Activated naive CD8-positive, alpha-beta T cell treated with anti-CD3 and anti-CD28 coated beads for 36 hours (primary cell): ENCODE results near the gene FBLN7. TPM values are rescaled to one million over a fixed set of nuclear protein-coding genes. Genes with fewer than 3 reads are reported as not detected.
A peak's percentile ranks its signal among the peaks of the same experiment; 100 is the strongest.

Experiments
- DNase-seq: peaks from one replicate; pipeline ENCODE4 v3.0.0; 2021
- H3K27ac Mint-ChIP-seq: one replicate; pipeline ENCODE4 v1.8.0; 2022; ENCODE audit warnings: mild to moderate bottlenecking, moderate library complexity, mixed read lengths
- H3K27me3 Mint-ChIP-seq: one replicate; pipeline ENCODE4 v1.8.0; 2022; ENCODE audit warnings: mild to moderate bottlenecking, mixed read lengths
- H3K36me3 Mint-ChIP-seq: one replicate; pipeline ENCODE4 v1.8.0; 2021; ENCODE audit warnings: mild to moderate bottlenecking, mixed read lengths
- H3K4me1 Mint-ChIP-seq: one replicate; pipeline ENCODE4 v1.8.0; 2021; ENCODE audit warnings: mixed read lengths
- H3K4me3 Mint-ChIP-seq: one replicate; pipeline ENCODE4 v1.8.0; 2022; ENCODE audit warnings: mild to moderate bottlenecking, moderate library complexity, mixed read lengths
- H3K9me3 Mint-ChIP-seq: one replicate; pipeline ENCODE4 v1.8.0; 2022; ENCODE audit warnings: mixed read lengths
- total RNA-seq, 2 experiments: library from RNA; stranded (reverse); gene quantifications; one replicate each; pipeline ENCODE4 v1.2.3, GENCODE V29; 2021

FBLN7 gene
- total RNA-seq, 2 experiments from 2014 or later: 8.8 to 9.4 TPM

DNA sequence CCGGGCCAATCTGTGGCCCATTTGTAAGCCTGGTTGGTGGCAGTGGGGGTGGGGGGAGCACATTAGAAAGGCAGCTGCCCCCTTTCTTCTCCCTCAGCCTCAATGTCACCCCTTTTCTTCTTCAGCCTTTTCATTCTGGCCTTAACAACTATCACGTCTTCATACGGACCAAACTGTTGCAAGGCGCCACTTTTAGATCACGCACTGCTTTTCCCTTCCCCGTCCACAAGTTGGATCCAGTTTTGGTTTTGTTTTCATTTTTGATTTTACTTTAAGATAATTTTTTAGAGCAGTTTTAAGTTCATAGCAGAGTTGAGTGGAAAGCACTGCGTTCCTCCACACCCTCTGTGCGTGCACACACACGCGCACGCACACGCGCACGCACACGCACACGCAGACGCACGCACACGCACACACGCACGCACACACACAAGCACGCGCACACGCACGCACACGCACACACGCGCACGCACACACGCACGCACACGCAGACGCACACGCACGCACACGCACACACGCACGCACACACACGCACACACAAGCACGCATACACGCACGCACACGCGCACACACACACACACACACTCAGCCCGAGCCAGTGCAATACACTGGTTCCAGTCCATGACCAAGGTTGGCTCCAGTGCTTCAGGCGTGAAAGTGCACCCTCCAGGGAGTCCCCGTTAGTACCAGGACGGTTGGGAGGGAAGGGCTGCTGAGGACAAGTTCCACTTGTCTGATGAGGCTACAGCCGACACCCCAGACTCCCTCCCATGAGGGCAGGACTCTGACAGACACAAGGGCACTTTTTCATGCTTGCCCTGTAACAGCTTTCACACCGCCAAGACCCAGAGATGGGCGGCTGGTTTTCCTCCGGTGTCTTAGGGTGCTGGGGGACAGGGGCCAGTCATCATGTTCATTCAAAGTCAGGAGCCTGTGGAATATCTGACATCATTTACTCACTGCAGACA lies 22.4 kb downstream of the FBLN7 start:
- Mint-ChIP-seq H3K4me1 (peaks cover 21% of the 10 kb centered on the region), H3K9me3 (no peaks in the 10 kb centered on the region), H3K4me3 (no peak overlapping the region), H3K27ac (no peak overlapping the region), H3K27me3 (peaks cover 3% of the 10 kb centered on the region), H3K36me3 (peaks cover 3% of the 10 kb centered on the region)
- no peak for DNase-seq

DNA sequence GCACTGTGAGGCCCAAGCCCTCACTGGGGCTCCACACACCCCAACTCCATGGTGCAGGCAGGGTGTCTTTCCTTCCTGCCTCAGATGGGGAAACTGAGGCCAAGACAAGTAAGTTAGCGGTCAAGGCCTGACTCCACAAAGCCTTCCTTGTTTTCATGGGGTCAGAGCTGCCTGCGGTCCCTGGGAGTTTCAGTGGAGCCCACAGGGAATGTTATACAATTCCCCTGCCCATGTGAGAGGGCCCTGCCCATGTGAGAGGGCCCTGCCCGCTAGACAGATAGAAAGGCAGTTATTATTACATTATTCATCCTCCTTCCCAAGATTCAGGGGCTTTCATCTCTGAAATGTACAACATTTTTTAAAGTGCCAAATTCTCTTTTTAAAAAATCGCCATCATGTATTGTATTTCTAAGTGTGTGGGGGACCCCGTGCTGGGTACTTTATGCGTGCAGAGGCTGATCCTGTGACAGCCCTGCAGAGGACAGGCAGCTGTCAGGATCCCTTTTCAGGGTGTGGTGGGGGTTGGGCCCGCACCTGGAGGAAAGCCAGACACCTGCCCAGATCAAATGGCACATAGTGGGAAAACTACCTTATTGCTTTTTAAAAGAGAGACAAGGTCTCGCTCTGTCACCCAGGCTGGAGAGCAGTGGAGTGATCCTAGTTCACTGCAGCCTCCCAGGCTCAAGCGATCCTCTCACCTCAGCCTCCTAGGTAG lies 23.4 kb downstream of the FBLN7 start:
- Mint-ChIP-seq H3K36me3 (peaks cover 2% of the 10 kb centered on the region), H3K4me3 (no peak overlapping the region), H3K4me1 (peaks cover 11% of the 10 kb centered on the region), H3K9me3 (no peaks in the 10 kb centered on the region), H3K27me3 (peaks cover 3% of the 10 kb centered on the region), H3K27ac (no peak overlapping the region)
- no peak for DNase-seq

DNA sequence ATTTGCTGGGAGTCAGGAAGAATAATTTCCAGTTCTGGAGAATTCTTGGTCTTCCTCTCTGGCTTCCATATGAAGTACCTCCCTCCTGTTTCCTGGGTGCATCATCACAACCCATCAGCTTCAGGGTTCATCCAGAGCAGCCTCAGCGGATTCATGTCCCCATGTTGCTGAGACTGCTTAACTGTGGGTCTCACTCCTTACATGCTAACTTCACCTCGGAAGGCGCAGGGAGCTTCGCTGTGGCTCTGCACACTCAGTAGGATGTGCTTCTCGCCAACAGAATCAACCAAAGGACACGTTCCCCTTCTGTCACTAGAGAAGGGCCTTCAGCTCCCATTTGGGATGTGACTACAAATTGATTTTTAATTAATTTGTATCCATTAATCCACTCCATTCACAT lies 24.2 kb downstream of the FBLN7 start:
- no peak overlapping the region for H3K4me3 Mint-ChIP-seq
- DNase-seq: no peak
- no peaks in the 10 kb centered on the region for H3K36me3 Mint-ChIP-seq
- H3K9me3 Mint-ChIP-seq: no peaks in the 10 kb centered on the region
- H3K4me1 Mint-ChIP-seq: peaks cover 12% of the 10 kb centered on the region
- H3K27ac Mint-ChIP-seq: no peak overlapping the region
- no peaks in the 10 kb centered on the region for H3K27me3 Mint-ChIP-seq

DNA sequence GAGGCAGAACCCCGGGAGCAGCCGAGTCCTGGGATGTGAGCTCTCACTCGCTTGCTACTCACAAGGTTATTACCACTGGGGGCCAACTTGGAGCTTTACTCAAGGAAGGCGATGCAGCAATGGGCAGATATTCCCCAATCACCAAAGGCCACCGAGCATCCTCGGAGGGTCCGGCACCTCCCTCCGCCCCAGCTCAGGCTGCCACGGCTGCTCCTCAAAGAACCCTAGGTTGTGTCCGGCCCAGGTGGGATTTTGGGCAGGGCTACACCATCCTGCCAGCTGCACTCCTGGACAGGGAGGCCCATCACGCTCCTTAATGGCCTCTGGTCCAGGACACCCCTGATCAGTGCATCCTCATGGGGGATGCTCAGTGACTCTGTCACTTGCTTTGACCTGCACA lies 24.8 kb downstream of the FBLN7 start:
- Mint-ChIP-seq H3K36me3 (no peaks in the 10 kb centered on the region), H3K4me3 (no peak overlapping the region), H3K4me1 (peaks cover 9% of the 10 kb centered on the region), H3K27ac (no peak overlapping the region), H3K9me3 (no peaks in the 10 kb centered on the region), H3K27me3 (no peaks in the 10 kb centered on the region)
- DNase-seq: no peak

DNA sequence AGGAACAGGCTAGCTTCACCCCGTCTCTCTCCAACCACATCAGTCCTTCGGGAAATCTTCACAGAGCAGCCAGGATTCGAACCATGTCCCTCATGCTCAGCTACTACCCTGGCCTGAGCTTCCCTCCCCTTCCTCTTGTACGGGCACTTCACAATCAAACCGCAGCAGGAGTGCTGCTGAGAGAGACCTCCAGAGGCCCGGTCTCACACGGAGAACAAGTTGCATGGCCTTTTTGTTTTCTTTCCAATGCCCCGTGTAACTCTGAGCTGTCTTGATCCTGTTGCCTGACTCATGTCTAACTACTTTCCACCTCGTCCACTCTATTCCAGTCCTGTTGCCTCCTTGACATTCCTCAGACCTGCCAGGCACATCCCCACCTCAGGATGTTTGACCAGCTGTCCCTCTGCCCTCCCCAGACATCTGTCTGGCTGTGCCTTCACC lies 25.4 kb downstream of the FBLN7 start:
- no peak for DNase-seq
- no peak overlapping the region for H3K4me3 Mint-ChIP-seq
- H3K27ac Mint-ChIP-seq: no peak overlapping the region
- no peaks in the 10 kb centered on the region for H3K36me3 Mint-ChIP-seq
- H3K4me1 Mint-ChIP-seq: peaks cover 12% of the 10 kb centered on the region
- H3K9me3 Mint-ChIP-seq: no peaks in the 10 kb centered on the region
- H3K27me3 Mint-ChIP-seq: no peaks in the 10 kb centered on the region

DNA sequence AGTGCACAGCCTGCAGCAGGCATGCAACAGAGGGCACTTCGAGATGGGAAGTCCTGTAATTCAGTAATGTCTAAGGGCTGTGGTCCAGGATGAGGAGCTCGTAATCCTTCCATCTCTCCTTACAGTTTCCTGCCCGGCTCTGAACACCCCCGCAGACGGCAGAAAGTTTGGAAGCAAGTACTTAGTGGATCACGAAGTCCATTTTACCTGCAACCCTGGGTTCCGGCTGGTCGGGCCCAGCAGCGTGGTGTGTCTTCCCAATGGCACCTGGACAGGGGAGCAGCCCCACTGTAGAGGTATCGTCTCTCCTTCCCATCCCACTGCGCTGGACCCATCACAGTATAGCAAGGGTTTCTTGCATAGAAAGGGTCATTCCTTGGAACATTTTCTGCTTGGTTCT lies 26.7 kb downstream of the FBLN7 start:
- no peak for DNase-seq

DNA sequence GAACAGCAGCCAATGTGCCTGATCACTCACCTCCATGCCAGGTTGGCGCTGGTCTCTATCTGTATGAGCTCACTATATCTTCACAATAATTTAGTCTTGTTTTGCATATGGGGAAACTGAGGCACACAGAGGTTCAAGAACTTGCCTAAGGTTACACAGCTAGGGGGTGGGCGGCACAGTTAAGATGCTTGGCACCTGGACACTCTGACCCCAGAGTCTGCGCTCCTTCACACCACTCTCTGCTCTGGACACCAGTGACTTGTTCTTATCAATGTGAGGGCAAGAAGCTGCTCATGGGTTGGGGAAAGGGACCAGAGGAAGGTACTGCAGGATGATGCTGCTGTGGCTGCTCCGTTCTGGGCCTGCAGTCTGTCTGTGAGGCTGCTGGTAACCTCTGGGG lies 27.1 kb downstream of the FBLN7 start:
- no peak overlapping the region for H3K27ac Mint-ChIP-seq
- H3K27me3 Mint-ChIP-seq: no peaks in the 10 kb centered on the region
- H3K9me3 Mint-ChIP-seq: no peaks in the 10 kb centered on the region
- no peak for DNase-seq
- peaks cover 13% of the 10 kb centered on the region for H3K4me1 Mint-ChIP-seq
- no peak overlapping the region for H3K4me3 Mint-ChIP-seq
- H3K36me3 Mint-ChIP-seq: no peaks in the 10 kb centered on the region

More for the DNA sequence above, 26.7 kb downstream of the FBLN7 start:
- Mint-ChIP-seq H3K4me1 (peaks cover 14% of the 10 kb centered on the region), H3K36me3 (no peaks in the 10 kb centered on the region), H3K9me3 (no peaks in the 10 kb centered on the region), H3K27ac (no peak overlapping the region), H3K4me3 (no peak overlapping the region), H3K27me3 (no peaks in the 10 kb centered on the region)

DNA sequence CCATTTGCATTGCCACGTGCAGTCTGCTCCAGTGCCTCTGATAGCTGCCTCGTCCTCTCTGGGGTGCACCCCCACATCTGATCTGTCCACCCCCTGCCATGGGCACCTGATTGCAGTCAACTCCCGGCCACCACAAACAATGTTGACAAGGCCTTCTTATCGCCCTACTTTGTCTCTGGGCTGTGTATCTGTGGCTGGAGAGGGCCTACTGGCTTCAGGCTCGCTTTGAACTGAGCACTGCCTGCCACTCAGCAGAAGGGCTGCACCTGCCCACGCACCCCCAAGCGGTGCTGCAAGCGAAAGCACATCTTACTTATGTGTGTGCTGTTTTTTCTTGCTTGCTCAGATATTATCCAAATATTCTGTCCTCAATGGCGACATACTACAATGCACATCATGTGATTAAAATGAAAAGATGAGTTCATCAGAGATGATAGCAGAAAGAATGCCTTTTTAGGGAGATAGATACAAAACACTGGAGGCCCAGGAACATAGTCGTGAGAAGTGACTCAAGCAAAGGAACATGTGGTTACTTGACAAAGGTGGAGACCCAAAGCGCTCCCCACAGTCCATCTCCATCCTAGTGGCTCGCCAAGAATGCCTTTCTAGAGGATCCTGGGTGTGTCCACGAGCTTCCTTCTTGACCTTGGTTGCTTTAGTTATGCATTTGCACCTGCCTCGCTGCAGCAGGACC lies 28.8 kb downstream of the FBLN7 start:
- Mint-ChIP-seq H3K9me3 (no peaks in the 10 kb centered on the region), H3K27me3 (no peaks in the 10 kb centered on the region), H3K4me1 (peaks cover 11% of the 10 kb centered on the region), H3K27ac (peak overlapping the region; percentile 36), H3K4me3 (no peak overlapping the region), H3K36me3 (no peaks in the 10 kb centered on the region)
- DNase-seq: peak; percentile 38

DNA sequence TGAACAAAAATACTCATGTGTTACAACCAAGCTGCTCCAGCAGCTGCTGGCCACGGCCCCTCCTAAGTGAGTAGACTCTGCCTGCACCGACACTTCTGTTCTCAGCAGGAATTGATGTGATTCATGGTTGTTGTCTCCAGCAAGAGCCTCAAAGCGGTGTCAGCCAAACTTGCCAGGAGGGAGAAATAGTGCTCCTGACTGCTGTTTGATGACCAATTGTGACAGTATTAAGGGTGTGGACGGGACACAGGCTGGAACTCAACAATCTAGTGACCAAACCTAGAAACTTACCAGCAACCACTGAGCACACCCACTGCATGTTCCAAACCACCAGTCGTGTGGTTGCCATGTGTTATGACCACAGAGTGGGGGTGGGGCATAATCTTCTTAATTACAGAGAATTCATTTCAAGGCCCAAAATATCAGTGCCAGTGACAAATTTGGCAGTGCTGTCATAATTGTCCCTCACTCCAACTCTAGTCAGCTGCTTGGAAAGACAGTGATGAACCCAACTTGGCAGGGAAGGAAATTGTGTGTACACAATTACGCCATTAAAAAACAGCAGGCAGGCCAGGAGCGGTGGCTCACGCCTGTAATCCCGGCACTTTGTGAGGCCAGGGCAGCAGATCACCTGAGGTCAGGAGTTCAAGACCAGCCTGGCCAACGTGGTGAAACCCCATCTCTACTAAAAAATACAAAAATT lies 30.4 kb downstream of the FBLN7 start:
- H3K9me3 Mint-ChIP-seq: no peaks in the 10 kb centered on the region

DNA sequence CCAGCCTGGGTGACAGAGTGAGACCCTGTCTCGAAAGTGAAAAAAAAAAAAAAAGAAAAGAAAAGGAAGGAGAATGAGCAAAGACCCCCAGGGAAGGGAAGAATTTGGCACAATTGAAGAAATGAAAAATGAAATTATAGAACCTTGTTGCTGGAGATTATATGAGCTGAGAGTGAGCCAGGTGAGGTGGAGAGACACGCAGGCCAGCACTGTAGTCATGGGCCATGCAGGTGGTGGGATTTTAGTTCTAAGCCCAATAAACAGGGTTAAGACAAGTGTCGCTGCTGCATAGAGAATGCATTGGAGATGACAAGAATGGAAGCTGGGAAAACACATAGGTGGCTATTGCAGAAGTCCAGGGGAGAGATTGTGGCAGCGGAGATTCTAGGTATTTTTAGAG lies 32.3 kb downstream of the FBLN7 start:
- no peak for DNase-seq
- Mint-ChIP-seq H3K27me3 (no peaks in the 10 kb centered on the region), H3K9me3 (no peaks in the 10 kb centered on the region), H3K4me1 (peaks cover 25% of the 10 kb centered on the region), H3K4me3 (no peak overlapping the region), H3K36me3 (no peaks in the 10 kb centered on the region), H3K27ac (no peak overlapping the region)

More for the DNA sequence above, 30.4 kb downstream of the FBLN7 start:
- no peaks in the 10 kb centered on the region for H3K36me3 Mint-ChIP-seq
- DNase-seq: no peak
- H3K4me1 Mint-ChIP-seq: peaks cover 14% of the 10 kb centered on the region
- H3K4me3 Mint-ChIP-seq: no peak overlapping the region
- no peak overlapping the region for H3K27ac Mint-ChIP-seq
- H3K27me3 Mint-ChIP-seq: no peaks in the 10 kb centered on the region

DNA sequence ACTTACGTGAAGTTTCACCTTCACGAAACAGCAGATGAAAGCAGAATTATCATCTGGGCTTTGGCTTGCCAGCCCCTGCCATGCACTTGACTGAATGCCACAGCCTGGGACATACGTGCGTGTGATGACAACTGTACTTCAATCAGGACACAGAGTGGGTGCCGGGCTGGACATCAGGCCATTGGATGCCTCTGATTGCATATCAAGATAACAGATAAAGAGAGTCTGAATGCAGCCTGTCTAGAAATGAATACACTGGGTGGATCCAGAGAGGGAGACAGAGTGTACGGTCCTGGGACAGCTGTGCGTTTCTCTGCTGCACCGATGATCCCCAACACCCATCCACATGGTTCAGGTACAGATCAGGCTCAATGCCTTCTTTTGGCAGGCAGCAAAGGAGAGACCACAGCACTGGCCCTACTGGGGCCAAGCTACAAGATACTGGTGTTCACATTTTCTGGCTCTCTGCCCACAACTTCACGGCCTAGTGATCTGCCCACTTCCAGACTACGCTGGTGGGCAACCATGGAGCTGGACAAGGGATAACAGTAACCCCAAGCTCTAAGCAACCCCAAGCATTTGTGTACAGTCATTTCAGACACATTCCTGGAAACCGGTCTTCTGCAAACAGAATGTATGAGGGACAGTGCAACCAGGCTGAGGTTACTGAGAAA lies 35.6 kb downstream of the FBLN7 start:
- no peaks in the 10 kb centered on the region for H3K27me3 Mint-ChIP-seq
- no peak overlapping the region for H3K4me3 Mint-ChIP-seq
- no peak for DNase-seq
- no peaks in the 10 kb centered on the region for H3K9me3 Mint-ChIP-seq
- H3K36me3 Mint-ChIP-seq: no peaks in the 10 kb centered on the region
- H3K27ac Mint-ChIP-seq: no peak overlapping the region
- H3K4me1 Mint-ChIP-seq: peaks cover 13% of the 10 kb centered on the region

DNA sequence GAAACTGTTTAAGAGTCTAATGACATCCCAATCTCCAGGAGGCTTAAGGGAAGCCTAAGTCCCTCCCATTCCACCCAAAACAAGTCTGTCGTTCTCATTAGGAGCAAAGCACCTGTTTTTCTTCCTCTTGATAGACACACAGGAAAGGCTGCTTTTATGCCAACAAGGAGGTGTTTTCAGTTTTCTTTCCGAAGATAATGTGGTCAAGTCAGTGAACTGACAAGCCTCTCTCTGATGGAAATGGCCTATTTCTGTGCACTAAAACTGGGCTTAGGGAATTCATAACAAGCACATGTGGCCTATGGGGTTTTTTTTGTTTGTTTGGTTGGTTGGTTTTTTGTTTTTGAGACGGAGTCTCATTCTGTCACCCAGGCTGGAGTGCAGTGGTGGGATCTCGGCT lies 36.2 kb downstream of the FBLN7 start:
- H3K27me3 Mint-ChIP-seq: no peaks in the 10 kb centered on the region
- no peaks in the 10 kb centered on the region for H3K9me3 Mint-ChIP-seq
- no peak overlapping the region for H3K27ac Mint-ChIP-seq
- peaks cover 13% of the 10 kb centered on the region for H3K4me1 Mint-ChIP-seq
- H3K4me3 Mint-ChIP-seq: no peak overlapping the region
- no peaks in the 10 kb centered on the region for H3K36me3 Mint-ChIP-seq
- DNase-seq: no peak

DNA sequence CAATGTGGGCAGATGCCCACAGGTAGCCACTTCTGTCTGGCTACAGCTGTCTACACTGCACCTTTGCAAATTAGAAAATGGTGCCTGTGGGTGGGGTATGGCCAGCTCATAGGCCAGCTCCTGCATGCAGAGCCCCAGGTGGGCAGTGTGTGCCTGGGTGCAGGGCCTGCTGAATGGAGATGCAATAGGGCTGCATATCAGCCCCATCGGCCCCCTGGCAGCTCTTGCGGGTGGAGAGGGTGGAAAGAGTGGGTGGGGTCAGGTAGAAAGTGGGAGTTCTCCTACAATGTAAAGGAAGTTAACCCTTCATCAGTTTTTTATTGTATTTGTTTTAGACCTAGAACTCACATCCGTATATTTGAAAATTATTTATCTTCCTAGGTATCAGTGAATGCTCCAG lies 37.1 kb downstream of the FBLN7 start:
- H3K36me3 Mint-ChIP-seq: peaks cover under 1% of the 10 kb centered on the region
- no peak overlapping the region for H3K27ac Mint-ChIP-seq
- no peak overlapping the region for H3K4me3 Mint-ChIP-seq
- no peaks in the 10 kb centered on the region for H3K27me3 Mint-ChIP-seq
- DNase-seq: no peak
- no peaks in the 10 kb centered on the region for H3K9me3 Mint-ChIP-seq
- peaks cover 13% of the 10 kb centered on the region for H3K4me1 Mint-ChIP-seq

DNA sequence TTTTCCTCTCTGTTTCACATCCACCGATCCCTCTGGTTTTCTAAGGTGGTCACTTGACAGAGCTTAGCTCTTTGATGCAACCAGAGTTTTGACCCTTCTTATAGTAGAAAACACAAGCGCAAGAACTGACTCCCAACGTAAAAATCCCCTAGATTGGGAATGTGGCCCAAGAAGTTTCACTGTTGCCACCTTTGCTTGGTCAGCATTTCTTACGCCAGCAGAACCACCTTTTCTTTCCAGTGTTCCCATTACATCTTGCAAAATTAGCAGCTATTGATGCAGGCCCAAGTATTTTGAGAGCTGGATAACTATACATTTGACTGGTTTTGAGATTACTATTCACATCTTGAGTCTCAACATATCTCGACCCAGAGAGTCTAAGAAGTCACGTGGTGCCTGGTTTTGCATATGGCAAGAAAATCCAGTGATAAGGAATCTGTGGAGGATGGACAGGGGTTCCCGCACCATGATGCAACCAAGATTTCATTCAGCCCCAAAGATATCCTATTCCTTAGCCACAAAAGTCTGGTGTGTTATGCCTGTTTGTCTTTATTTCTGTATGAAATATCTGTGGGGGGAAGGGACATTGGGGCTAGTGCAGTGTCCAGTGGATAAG lies 37.9 kb downstream of the FBLN7 start:
- no peak for DNase-seq
- H3K27me3 Mint-ChIP-seq: no peaks in the 10 kb centered on the region
- H3K27ac Mint-ChIP-seq: no peak overlapping the region
- H3K4me1 Mint-ChIP-seq: peaks cover 13% of the 10 kb centered on the region
- H3K36me3 Mint-ChIP-seq: peaks cover 4% of the 10 kb centered on the region
- no peaks in the 10 kb centered on the region for H3K9me3 Mint-ChIP-seq
- no peak overlapping the region for H3K4me3 Mint-ChIP-seq
